RKO (cell line): ENCODE results near the gene SLC6A12.

Source experiments
- DNase-seq: peaks from one replicate; pipeline ENCODE4 v3.0.0-alpha.2; 2016; ENCODE audit warnings: low spot score

SLC6A12 gene

DNA sequence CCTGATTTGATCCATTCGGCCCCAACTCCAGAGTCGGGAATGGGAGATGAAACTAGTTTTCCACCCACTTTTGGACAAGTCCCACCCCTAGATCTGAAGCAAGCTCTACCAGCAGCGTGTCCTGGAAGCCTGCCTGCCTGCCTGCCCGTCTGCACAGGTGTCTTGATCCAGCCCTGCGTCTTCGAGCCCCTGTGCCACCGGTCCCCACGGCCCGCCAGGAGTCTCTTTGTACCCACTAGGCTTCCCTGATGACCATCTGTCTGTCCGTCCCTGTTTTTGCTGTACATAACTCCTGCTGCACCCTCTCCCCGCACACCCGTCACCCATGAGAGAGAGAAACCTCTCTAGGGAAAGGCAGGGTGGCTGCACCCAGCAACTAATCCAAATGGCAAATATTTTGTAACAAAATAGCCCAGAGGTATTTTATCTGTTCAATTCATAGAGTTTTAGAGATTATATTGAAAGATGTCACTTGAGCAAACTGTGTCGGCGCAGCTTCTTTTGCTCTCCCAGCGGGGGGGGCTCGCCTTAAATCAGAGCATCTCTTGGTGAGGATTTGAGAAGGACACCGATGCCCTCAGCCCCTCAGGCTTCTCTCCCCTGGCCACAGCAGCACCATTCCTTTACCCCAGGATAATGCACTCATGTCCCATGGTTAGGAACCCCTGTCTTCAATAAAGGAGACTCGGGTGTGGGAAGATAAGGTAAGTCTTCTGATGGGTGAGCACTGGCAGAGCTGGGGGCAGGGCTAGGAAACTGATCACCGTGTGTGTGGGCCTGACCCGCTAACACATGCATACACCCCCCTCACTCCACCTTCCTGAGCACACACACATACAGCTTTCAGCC, 35.8 kb downstream of the SLC6A12 start:
- no peak for DNase-seq

DNA sequence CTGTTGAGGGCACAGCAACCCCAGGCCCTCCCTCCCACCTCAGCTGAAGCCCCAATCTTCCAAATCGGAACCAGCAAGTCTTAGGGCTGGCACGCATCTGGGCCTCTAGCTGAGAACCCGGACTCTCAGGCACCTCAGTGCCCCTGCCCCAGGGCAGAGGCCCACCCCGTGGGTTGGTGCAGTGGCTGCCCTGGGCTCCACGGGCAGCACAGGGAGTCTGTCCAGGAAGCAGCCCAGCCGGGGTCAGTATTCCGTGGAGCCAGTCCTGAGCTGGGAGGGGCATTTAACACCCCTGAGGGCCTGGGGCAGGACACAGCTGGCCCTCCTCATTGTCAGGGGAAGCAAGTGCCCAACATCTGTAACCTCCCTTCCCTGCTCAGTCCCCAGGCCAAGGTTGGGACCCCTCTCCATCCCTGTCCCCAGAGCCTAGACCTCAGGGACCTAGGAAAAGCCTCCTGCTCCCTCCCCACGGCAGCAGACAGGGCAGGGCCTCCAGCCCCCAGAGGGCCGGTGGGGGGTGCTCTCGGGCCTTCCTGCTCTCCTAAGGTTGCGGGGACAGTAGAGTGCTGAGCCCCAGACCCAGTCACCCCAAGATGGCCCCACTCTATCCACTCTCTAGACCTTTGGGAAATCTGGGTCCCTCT, 36.5 kb downstream of the SLC6A12 start:
- DNase-seq = no peak

DNA sequence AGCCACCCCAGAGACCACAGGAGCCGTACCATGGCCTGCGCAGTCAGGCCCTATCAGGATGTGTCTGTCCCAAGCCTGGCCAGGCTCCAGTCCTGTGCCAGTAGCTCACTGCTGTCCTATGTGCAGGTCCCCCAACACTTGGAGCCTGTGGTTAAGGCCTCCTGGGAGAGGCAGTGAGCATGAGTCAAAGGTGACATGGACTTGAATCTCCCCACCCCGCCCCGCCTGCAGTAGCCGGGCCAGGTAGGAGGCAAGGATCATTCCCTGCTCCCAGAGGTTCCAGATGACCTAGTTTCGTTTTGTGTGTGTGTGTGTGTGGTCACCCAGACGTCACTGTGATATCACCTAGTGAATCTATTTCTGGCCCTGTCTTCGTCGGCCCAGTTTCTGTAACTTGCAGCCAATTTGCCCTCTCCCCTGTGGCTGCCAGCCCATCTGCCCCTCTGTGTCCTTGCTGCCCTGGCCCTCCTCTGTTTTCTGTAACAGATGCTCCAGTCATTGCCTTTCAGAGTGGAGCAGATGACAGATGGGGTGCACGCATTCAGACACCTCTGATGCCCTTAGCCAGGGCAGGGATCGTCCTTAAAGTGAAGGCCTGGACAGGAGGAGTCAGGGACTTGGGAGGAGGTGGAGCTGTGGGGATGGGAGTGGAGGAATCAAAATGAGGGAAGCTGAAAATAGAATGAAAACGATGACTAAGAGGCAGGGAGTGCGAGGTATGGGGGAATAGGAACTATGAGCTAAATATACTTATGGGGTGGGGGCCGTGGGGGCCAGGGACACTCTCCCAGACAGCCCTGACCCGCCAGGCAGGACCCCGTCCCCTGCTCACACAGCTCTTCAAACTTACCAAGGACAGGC, 37.4 kb downstream of the SLC6A12 start:
- peak; percentile 10 for DNase-seq

DNA sequence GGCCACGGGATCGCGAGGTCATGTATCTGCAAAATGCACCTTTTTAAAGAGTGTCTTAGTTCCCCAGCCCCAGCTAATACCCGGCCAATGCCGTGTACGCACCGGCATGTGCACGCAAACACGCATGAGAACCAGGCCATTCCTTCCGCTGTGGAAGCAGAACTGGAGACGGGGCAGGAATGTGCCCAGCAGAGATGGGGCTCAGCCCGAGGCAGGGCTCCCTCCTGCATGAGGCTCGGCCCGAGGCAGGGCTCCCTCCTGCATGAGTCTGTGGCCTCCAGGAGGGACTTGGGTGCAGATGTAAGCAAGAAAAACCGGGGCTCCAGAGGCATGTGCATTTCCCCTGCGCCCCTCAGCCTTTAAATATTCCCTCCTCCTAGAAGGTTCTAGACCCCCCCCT, 38.2 kb downstream of the SLC6A12 start:
- DNase-seq = no peak

DNA sequence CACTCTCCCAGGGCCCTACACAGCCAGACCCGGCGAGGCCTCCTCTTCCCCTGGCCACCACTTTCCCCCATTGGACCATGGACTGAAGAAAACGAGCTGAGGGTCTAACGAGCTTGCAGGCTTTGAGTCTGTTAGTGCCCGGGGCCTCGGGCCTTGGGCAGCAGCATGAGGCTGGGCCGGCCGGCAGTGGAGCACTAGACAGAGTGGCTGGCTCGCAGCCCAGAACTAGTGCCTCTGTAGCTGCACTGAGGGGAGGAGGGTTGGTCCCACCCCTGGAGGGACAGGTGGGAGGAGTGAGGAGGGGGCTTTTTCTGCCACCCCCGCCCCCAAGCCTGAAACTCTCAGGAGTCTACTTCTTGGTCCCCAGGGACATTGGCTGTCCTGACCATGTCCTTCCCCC, 38.7 kb downstream of the SLC6A12 start:
- DNase-seq = no peak

DNA sequence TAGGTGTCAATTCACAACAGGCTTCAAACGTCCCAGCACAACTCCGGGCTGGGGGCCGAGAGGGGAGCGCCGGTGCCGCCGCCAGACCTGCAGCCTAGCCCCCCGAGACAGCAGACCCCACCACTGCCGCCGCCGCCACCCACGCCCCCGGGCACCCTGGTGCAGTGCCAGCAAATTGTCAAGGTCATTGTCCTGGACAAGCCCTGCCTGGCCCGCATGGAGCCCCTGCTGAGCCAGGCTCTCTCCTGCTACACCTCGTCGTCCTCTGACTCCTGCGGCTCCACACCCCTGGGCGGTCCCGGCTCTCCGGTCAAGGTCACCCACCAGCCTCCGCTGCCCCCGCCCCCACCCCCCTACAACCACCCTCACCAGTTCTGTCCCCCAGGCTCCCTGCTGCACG, 39.4 kb downstream of the SLC6A12 start:
- no peak for DNase-seq

DNA sequence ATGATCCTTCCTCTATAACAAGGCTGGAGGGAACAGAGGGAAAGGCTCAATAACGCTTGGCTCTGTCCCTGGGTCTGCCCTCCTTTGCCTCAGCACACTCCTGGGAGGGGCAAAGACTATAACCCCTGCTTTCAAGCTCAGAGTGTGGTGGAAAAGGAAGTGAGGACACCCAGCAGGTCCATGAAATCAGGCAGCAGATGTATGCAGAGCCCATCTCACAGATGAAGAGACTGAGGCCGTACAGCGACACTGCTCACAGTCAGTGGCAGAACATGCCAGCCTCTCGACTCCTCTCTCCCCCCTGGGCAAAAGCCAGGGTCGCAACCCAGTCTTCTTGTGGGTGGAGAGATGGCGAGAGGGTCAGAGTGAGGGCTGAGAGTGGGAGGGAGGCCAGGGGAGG, 39.8 kb downstream of the SLC6A12 start:
- DNase-seq = no peak

DNA sequence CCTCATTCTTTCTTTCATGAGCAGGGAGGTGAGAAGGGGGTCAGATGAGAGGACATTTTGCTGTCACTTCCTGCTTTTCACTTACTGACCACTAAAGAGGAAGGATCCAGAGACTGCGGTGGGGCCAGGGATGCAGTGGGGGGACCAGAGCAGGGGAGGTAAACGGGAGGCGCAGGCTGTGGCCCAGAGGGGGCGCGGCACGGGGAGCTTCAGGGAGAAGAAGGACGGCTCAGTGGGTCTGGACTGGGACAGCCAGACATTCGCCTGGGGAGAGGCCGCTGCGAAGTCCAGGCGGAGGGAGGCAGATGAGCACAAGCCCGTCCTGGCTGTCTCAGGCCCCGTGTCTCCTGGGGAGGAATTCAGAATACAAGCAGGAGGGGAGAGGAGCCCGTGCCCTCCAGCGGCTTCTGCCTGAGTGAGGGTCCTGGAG, 41.2 kb downstream of the SLC6A12 start:
- no peak for DNase-seq

DNA sequence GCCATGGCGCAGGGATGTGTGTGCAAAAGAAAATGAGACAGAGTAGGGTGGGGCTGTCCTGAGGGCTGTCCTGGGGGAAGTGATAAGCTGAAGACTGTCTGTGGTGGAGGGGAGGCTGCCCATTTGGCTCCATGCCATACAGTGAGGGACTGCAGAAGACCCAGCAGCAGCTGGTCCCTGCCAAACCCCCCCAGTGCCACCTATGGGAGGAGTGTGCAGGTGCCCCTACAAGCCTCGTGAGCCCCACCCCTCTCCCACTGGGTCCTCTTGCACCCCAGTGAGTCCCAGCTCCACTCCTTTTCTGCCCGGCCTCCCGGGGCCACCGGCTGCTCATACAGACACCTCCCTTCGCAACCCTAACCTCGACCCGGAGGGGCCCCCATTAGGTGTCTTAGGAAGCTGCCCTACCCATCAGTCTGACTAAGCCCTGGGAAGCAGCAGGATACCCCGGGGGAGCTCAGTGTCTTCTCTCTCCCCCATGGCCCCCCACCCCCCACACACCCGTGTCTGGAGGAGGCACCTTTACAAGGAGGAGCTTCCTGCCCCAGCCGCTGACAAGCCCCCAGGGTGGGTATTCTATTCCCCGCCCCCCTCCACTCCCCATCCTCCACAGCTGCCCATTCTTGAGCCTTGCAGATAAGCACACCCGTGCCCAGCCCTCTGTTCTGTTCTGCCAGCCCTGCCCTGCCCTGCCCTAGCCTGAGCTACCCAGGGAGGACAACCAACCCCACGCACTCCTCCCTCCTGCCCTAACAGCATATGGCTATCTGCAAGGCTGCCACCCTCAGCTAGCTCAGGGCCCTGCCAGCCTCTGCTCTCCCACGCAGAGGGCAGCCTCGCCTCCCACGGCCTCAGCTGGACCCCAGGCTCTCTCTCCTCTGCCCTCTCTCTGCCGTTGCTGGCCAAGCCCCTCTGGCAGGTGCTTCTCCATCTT, 41.9 kb downstream of the SLC6A12 start:
- peak; percentile 15 for DNase-seq

DNA sequence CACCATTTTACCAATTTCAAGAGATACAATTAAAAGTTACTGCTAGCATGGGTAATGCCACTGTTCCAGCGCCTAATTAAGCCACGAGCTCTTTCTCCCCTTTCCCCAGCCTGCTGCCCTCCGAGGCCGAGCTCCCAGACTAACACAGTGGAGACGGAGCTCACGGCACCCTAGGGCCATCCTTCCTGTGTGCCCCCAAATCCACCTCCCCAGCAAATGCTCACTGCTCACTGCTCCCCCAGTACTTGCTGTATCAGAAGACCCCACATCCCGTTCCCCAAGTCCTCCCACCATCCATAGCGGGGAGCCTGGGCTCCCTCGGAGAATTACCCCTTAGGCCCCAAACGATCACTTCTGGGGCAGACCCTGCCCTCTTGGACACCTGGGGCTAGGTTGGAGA, 42.7 kb downstream of the SLC6A12 start:
- no peak for DNase-seq

DNA sequence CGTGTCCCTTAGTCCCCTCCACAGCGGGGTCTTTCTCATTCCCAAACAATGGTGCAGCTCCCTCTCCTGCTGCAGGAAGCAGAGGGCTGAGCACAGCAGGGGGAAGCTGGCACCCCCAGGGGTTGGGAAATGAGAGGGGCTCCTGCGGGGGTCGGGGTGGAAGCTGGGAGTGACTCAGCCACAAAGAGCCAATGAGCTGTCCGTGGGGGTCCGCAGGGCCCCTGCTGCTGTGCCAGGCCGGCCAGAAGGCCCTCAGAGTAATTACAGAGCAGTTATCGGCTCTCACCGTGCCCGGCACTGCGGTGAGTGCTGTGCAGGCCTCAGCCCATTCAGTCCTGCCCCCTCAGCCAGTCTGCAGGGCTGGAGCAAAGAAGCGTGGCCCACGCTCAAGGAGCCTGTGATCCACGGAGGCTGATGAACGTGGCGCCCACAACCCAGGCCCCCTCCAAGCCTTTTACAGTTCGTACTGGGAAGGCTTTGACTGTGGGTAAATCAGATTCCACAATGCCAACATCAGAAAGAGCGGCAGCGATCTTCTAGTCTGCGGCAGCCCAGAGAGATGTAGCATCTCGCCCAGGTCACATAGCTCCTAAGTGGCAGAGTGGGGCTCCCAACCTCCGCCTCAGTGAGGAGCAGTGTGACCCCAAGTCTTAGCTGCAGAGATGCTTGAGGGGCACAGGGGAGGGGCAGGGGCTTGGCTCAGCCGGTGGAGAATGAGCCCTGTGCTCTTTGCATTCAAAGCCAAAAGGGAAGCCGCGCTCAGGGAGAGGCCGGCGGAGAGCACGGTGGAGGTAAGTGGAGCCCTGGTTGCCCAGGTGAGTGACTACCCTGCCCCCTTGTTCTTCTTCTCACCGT, 43.4 kb downstream of the SLC6A12 start:
- DNase-seq = no peak

DNA sequence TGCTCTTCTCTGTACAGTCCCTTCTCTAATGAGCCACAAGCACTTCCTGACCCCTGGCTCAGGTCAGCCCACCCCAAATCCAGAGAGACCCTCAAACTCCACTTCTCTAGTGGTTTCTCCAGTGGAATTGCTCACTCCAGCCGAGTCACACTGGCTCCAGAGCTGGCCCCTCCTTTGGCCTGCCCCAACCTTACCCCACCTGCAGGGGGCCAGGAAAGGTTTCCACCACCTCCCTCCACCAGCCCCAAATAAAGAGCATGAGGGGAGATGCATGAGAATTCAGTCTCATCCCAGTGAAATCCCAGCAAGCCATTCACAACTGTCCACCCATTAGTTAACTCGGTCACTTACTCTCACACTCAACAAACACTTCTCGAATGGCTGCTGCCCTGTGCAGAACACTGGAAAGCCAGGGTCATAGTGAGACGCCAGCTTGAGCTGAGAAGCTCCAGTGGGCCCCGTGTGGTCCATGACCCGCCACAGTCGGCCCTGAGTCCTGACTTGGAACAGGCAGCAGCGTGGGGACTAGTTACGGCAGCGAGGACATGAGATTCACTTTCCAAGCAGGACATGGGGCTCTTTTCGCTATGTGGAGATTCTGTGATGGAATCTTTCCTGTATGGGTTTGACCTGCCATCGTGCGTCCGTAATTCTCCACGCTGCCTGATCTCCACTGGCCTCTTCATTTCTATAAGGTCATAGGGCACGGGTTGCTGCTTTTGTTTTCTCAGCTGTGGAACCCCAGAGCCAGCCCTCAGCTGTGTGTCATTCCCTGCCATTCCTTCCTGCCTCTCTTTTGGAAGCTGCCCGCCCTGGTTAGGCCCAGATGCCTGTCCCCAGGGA, 44.2 kb downstream of the SLC6A12 start:
- DNase-seq = no peak

DNA sequence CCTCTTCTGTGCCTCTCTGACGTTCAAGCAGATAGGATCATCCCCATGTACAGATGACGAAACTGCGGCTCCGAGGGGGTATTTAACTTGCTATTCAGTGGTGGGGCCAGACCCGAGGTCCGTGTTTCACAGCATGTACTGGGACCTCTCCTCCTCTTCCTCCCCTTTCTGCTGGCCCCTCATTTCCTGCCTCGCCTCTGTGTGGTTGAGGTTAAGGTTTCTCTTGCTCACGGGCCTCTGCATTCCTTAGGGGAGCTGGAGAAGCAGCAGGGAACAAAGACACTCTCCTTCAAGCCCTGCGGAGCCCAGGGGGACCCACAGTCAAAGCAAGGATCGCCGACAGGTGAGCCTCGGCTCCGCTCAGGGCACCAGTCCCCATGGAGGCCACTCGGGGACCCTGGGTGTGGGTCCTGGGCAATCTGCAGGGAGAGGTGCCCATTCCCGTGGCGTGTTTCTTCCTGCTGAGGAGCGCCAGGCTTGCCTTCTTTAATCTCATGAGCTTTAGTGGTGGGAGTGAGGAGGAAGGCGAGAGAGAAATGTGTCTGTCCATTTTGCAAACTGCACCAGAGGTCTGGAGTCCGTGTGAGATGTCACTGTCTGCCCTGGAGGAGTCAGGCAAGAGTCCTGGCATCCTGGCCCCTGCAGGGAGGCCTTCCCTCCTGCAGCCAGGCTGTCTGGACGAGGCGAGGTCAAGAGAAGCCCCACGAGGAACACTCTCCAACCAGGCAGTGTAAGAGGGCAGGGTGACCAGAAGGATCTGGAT, 45.0 kb downstream of the SLC6A12 start:
- DNase-seq = no peak

DNA sequence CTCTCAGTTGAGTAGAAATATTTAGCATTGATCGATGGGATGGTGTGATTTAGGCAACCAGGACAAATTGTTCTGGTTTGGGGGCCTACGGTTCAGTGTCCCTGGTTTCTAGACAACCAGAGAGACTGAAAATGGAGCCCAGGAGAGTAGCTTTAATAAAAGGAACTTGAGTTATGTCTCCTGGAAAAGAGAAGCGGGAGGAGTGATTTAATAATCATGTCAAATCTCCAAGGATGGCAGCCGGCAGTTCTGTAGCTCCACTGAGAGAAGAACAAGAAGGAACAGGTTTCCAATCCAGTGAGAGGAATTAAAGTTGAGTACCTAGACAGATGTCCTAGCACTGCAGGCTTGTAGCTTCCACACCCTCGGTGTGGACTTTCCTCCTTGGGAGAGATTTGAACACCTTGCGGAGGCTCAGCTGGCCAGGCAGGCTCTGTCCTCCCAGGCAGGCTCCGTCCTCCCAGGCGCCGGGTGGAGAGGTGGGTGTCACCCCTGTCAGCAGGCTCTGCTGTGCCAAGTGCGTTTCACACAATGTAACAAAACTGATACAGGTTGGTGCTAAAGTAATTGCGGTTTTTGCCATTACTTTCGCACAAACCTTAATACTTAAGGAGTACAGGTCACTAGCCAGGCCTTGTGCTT, 45.9 kb downstream of the SLC6A12 start:
- no peak for DNase-seq

DNA sequence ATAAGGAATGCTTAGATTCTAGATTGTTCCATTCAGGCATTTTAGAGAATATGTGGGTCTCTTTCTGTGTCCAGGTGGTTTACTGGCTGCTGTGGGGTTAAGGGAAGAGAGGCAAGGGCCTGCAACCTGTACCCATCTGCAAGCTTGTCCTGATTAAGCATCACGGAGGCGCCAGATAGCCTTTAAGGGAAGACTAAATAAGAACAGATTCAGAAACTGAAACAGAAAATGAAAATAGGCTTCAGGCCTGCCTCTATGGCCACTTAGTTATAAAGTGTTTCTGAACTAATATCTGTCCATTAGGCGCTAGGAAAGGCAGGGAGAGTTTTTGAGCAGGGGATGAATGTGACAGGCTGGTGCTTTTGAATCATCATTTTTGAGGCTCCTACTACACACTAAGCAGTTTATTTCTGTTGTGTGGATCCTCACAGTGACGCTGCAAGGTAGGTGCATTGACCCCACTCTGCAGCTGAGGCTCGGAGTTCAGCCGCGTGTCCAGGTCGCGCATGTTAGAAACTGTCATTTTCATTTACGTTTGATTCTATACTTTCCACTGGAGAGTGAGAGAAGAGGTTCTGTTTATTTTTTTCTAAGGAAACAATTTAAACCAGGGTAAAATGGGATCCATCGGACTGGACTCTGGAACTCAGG, 47.4 kb downstream of the SLC6A12 start:
- DNase-seq = no peak

DNA sequence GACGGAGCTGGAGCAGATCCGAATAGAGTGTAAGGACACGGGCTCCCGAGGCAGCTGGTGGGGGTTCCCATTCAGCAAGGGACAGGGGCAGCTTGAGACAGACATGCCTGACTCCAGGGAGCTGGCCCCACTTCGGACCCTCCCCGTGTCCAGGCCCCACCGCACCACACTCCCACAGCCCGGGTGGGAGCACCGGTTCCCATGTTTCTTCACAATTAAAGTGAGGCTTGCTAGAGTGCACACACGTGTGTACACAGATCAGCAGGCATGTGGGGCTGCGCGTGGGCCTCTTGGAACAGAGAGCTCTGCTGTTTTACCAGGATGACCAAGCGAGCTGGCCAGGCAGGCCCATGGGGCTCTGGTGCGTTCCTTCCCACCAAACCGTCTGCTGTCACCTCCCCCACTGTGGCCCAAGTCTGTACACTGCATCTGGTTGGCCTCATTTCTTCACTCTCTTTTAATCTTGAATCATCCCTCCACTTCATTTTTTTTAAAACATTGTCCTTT, 48.0 kb downstream of the SLC6A12 start:
- DNase-seq = no peak

DNA sequence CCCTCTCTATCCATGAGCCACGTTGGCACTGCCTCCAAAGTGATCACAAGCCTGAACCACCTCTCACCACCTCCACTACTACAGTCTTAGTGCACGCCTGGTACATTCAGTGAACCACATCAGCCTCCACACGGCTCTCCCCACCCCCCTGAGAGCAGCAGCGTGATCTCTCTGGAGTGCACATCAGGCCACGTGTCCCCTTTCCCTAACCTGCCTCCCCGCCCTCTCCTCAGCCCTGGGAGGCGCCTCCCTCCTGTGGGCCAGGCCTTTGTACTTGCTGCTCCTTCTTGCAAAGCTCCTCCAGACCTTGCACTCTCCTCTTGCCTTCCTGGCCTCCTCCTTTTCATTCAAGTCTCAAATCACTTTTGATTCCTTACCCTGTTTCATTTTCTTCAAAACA, 49.8 kb downstream of the SLC6A12 start:
- DNase-seq = no peak
